ENCODE results near the gene CSKMT. TPM values are rescaled to one million over a fixed set of nuclear protein-coding genes. Genes with fewer than 3 reads are reported as not detected.

The CSKMT gene
- polyA plus RNA-seq, 1 donor (not counting 4 experiments of a cell fraction or from before 2014, with no cell fraction given) = 4.5 TPM

DNA sequence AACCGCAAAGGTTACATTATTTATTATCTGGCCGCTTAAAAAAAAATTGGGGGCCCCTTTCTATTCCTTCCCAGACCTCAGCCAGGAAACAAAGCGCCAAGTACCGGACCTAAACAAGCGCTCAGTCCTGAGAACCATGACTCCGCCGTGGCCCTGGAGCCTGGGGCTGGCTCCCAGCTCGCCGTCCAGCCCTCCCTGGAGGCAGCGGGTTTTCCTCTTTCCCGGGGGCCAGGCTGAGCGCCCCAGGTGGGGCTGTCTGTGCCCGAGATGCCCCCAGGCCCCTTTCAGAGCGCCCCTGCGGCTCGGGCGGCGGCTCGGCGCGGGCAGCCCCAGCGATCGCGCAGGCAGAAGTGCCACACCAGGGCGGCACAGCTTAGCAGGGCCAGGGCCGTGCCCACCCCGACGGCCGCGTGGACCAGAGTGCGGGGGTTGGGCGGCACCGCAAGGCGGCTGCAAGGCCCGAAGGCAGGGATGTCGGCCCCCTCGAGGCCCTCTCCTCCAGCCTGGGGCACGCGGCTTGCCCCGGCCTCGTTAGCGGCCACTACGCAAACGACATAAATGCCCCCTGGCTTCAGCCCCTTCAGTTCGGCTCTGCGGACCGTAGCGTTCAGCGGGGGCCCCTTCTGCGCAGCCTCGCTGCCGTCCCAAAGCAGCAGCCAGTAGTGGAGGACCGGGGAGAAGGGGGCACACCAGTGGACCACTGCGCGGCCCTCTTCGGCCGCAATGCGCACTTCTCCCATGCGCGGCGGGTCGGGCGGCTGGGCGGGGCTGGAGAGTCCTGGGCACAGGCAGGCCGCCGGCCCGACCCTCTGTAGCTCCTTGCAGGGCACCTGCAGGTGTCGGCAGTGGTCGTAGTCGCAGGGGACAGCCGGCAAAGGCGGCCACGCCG is 22.6 kb downstream of the CSKMT start:
- TF ChIP-seq, protein P1, sequence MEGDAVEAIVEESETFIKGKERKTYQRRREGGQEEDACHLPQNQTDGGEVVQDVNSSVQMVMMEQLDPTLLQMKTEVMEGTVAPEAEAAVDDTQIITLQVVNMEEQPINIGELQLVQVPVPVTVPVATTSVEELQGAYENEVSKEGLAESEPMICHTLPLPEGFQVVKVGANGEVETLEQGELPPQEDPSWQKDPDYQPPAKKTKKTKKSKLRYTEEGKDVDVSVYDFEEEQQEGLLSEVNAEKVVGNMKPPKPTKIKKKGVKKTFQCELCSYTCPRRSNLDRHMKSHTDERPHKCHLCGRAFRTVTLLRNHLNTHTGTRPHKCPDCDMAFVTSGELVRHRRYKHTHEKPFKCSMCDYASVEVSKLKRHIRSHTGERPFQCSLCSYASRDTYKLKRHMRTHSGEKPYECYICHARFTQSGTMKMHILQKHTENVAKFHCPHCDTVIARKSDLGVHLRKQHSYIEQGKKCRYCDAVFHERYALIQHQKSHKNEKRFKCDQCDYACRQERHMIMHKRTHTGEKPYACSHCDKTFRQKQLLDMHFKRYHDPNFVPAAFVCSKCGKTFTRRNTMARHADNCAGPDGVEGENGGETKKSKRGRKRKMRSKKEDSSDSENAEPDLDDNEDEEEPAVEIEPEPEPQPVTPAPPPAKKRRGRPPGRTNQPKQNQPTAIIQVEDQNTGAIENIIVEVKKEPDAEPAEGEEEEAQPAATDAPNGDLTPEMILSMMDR (optimal IDR thresholded peaks at IDR 0.05 in 1 of 3, IDR thresholded peaks at IDR 0.05 in 1 of 3, conservative IDR thresholded peaks at IDR 0.05 in 1 of 3; ENCODE audit: extremely low read depth in 1 of 3, insufficient read depth in 2 of 3, low read length in 3 of 3) = no peak
- no peak for TF ChIP-seq EZH2 (IDR thresholded peaks at IDR 0.05; ENCODE audit: low read length)
- H4K20me1 ChIP-seq (ENCODE audit: control insufficient read depth, extremely low read depth, insufficient read depth, low read length) = no peaks in the 10 kb centered on the region
- FAIRE-seq (no peak), DNase-seq (ENCODE audit: low read depth, low spot score) (no peak)
- no peak overlapping the region for H3K27ac ChIP-seq (ENCODE audit: control insufficient read depth, insufficient read depth, low read length)
- H3K9me3 ChIP-seq (ENCODE audit: control insufficient read depth, low read depth, low read length) = no peaks in the 10 kb centered on the region
- H3K27me3 ChIP-seq (ENCODE audit: control insufficient read depth, extremely low read depth, insufficient read depth, low read length) = no peaks in the 10 kb centered on the region
- peaks cover 12% of the 10 kb centered on the region for H3K4me1 ChIP-seq (ENCODE audit: control insufficient read depth, extremely low read depth, insufficient read depth, low read length)
- H3K9me1 ChIP-seq (ENCODE audit: control insufficient read depth, extremely low read depth, insufficient read depth, low read length) = no peaks in the 10 kb centered on the region
- H3K9ac ChIP-seq (ENCODE audit: control insufficient read depth, extremely low read depth, insufficient read depth, low read length) = no peak overlapping the region
- H3K36me3 ChIP-seq (ENCODE audit: control insufficient read depth in 2 of 2, extremely low read depth in 1 of 2, insufficient read depth in 2 of 2, low read length in 2 of 2) = peaks cover 4 to 15% of the 10 kb centered on the region in 2 experiments
- H2AFZ ChIP-seq (ENCODE audit: control insufficient read depth, low read length) = no peak overlapping the region
- H3K79me2 ChIP-seq (ENCODE audit: control insufficient read depth, insufficient read depth, low read length) = no peaks in the 10 kb centered on the region
- no peak overlapping the region for H3K4me3 ChIP-seq (ENCODE audit: control insufficient read depth in 2 of 3, extremely low read depth in 1 of 3, insufficient read depth in 2 of 3, low read depth in 1 of 3, low read length in 3 of 3)
- dilution Hi-C loops (cut with MboI; ENCODE audit: extremely low pct_ligation_motif_present, low sequenced_read_pairs) = no loop called here
- H3K4me2 ChIP-seq (ENCODE audit: control insufficient read depth, extremely low read depth, insufficient read depth, low read depth, low read length) = no peak overlapping the region

DNA sequence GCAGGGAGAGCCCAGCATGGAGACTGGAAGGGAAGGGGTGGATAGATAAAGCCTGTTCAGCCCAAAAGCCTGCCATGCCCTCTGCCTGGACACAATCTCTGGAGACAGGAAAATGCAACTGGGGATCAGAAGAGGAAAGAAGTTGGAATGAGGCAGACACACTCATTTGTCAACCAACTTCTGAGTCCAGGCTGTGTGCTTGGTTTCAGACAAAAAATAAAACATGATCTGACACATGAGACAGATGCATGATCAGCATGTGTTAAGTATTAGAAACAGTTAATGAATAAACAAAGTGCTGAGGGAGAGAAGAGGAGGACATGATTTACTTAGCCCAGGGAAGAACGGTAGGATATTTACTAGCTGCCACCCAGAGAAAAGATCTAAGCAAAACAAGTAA is 23.4 kb downstream of the CSKMT start:
- DNase-seq (ENCODE audit: low read depth, low spot score) (no peak), FAIRE-seq (no peak)
- dilution Hi-C loops (cut with MboI; ENCODE audit: extremely low pct_ligation_motif_present, low sequenced_read_pairs) = no loop called here
- Histone ChIP-seq H3K27me3 (ENCODE audit: control insufficient read depth, extremely low read depth, insufficient read depth, low read length) (no peaks in the 10 kb centered on the region), H3K4me1 (ENCODE audit: control insufficient read depth, extremely low read depth, insufficient read depth, low read length) (peaks cover 12% of the 10 kb centered on the region), H3K79me2 (ENCODE audit: control insufficient read depth, insufficient read depth, low read length) (no peaks in the 10 kb centered on the region), H3K4me3 (ENCODE audit: control insufficient read depth in 2 of 3, extremely low read depth in 1 of 3, insufficient read depth in 2 of 3, low read depth in 1 of 3, low read length in 3 of 3) (no peak overlapping the region), H3K36me3 (ENCODE audit: control insufficient read depth in 2 of 2, extremely low read depth in 1 of 2, insufficient read depth in 2 of 2, low read length in 2 of 2) (peaks cover 4 to 16% of the 10 kb centered on the region in 2 experiments), H3K9ac (ENCODE audit: control insufficient read depth, extremely low read depth, insufficient read depth, low read length) (no peak overlapping the region), H3K4me2 (ENCODE audit: control insufficient read depth, extremely low read depth, insufficient read depth, low read depth, low read length) (no peak overlapping the region), H3K27ac (ENCODE audit: control insufficient read depth, insufficient read depth, low read length) (no peak overlapping the region), H3K9me1 (ENCODE audit: control insufficient read depth, extremely low read depth, insufficient read depth, low read length) (no peaks in the 10 kb centered on the region), H4K20me1 (ENCODE audit: control insufficient read depth, extremely low read depth, insufficient read depth, low read length) (no peaks in the 10 kb centered on the region), H2AFZ (ENCODE audit: control insufficient read depth, low read length) (no peak overlapping the region), H3K9me3 (ENCODE audit: control insufficient read depth, low read depth, low read length) (no peaks in the 10 kb centered on the region)
- no peak for TF ChIP-seq EZH2 (IDR thresholded peaks at IDR 0.05; ENCODE audit: low read length)
- TF ChIP-seq, protein P1 (optimal IDR thresholded peaks at IDR 0.05 in 1 of 3, IDR thresholded peaks at IDR 0.05 in 1 of 3, conservative IDR thresholded peaks at IDR 0.05 in 1 of 3; ENCODE audit: extremely low read depth in 1 of 3, insufficient read depth in 2 of 3, low read length in 3 of 3) = no peak

Measured in keratinocyte (primary cell).